Activated T-helper 1 cell treated with Interleukin-2 at 50 U/mL for 16 hours (primary cell): ENCODE measurements around the gene STIP1.
A peak's percentile ranks its signal among the peaks of the same experiment; 100 is the strongest.
"Not testable (repeated sequence)": the region's sequence is repeated elsewhere in the genome, so short reads cannot be mapped to it uniquely, and the experiment has no call there.

Experiments used
- DNase-seq: peaks from one replicate; pipeline ENCODE4 v3.0.0-alpha.2; 2020; ENCODE audit warnings: low read depth

STIP1 gene

DNA sequence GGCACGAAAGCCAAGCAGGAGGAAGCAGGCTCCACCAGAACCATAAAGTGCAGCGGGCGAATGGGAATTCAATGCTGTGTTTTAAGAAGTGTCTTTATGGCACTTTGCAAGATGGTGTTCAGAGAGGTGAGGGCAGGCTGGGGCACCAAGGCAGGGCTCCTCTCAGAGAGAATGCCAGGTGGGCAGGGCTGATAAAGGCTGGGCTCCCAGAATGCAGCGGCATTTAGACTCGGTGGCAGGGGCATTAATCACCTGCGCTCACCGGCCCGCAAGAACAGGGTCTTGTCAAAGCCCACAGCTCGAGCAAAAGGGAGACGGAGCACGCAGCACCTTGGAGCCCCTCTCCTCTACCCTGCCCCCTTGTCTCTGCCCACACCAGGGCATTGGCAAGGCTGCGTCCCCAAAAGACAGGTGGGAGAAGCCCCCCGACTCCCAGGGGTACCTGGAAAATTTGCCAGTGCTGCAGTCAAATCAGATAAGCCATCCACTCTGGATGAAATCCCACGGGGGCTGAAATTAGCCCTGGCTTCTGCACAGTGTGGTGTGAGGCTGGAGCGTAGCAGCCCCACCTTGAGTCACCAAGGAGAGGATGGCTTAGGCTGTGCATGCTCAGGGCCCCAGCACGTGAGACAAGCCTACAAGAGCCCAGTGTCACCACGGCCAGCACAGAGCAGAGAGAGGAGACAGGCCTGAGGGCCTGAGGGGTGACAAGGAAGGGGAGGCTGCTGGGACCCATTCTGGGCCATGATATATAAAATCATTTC, 28.2 kb upstream of the STIP1 start:
- DNase-seq: no peak

DNA sequence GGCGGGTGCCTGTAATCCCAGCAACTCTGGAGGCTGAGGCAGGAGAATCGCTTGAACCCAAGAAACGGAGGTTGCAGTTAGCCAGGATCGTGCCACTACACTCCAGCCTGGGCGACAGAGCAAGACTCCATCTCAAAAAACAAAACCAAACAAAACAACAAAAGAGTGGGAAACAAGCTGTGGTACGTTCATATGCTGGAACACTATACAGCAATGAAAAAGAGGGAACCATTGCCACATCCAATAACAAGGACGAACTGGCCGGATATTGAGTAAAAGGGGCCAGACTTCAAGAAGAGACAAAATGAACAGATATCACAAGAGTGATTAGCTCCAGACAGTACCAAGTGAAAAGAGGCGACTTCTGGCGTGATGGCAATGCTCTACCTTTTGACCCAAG, 24.9 kb upstream of the STIP1 start:
- DNase-seq: no peak

DNA sequence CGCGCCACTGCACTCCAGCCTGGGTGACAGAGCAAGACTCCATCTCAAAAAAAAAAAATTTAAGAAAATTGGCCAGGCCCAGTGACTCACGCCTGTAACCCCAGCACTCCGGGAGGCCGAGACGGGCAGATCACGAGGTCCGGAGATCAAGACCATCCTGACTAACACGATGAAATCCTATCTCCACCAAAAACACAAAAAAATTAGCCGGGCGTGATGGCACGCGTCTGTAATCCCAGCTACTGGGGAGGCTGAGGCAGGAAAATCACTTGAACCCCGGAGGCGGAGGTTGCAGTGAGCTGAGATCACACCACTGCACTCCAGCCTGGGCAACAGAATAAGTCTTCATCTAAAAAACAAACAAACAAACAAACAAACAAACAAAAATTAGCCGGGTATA, 23.2 kb upstream of the STIP1 start:
- not testable (repeated sequence) for DNase-seq

DNA sequence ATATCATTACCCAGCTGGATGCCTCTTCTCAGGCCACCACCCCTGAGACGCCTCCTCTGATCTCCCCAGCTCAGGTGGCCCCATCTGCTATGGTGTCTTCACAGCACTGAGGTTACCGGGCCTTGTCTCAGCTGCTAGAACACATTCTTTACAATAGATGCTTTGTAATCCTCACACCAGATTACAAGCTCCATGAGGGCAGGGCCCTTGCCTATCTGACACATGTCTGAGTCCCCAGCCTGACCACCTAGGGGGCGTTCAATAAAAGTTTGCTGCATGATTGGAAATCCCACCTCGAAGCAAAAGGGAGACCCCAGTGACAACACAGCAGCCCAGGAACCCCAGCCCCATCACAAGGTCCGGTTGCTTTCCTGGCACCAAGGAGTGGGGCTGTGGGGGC, 22.0 kb upstream of the STIP1 start:
- no peak for DNase-seq

DNA sequence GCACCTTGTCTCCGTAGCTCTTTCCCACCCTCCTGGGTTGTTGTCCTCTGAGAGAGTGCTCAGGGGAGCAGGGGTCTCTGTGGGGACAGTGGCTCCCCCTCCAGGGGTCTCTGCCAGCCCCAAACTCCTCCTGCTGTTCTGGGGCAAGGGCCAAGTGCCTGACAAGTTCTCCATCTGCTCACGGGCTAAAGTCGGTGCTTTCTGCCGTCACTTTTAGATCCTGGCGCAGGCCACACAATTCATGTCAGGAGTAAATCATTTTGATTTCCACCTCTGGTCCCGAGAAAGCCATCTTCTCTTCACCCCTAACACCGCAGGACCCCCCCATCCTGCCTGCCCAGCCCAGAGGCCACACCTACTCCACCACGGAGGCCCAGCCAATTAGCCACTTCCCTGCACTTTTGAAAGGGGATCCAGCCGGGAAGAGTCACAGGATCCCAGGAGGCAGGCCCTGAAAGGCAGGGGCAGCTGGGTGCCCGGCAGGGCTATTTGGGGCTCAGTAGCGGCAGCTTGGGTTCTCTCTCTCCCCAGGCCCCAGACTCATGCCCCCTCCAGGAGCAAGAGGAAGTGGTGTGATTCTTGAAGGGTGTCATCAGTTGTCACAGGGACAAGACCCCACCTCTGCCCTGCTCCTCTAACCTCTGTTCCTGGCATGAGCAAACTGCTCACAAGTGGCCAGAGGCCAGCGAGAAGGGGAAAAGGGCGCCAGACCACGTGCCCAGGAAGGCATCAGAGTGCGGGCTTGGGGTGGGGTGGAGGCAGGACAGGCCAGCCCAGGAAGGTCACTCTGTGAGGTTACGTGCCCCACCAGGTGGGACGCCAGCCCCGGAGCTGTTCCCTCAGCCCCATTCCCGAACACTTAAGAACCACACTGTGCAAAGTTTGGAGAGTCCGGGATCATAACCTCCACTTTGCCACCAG, 21.3 kb upstream of the STIP1 start:
- DNase-seq: no peak

DNA sequence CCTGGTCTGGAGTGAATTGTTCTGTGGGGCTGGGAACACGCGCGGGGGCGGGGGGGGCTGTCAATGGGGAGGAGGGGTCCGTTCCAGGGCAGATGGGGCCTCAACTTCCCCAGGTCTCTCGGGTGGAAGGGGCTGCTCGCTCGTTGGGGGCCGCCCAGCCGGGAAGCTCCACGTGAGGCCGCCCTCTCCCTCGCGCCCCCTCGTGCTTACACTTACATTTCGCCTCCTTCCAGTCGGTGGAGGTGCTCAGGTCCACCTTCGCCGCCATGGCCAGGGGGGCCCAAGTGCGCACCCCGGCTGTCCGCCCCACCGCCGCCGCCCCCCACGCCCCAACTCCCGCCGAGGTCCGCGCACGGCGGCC, 20.5 kb upstream of the STIP1 start:
- DNase-seq: no peak

DNA sequence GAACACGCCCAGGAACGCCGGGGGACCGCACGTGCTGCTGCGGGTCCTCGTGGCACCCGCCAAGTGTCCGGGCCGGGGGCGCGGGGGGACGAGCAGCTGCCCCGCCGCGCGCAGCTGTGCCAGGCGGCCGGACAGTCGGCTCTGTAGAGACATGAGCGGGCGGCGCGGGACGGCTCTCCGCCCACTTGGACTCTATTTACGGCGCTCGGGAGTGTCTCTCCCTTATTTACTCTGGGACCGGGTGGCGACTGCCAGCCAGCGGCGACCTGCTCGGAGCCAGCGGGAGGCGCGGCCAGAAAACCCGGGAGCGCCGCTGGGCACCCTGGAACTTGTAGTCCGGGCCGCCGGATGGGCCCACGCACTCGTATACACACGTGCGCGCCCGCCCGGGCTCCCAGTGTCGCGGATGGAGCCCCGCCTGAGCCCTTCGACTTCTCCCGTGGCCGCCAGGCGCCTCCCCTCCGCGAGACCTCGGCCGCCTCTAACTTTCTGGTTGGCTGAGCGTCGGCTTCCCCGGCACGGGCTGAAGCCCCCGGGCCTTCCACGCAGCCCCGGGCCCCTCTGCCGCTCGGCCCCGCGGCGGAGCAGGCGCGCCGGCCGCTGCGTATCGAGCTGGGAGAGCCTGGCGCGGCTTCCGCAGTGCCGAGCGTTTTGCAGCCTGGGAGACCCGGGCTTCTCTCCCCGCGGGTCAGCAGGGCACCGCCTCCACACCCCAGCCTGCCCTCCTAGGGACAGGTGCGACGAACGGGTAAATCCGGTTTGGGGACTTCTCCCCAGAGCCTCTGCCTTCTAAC, 19.9 kb upstream of the STIP1 start, which contains the start of gene MACROD1:
MACROD1 (minus strand) TSS at position 272 of the 794 bp plus-strand sequence; CDS start at position 153, 119 bp downstream.
- DNase-seq: peak; percentile 63

DNA sequence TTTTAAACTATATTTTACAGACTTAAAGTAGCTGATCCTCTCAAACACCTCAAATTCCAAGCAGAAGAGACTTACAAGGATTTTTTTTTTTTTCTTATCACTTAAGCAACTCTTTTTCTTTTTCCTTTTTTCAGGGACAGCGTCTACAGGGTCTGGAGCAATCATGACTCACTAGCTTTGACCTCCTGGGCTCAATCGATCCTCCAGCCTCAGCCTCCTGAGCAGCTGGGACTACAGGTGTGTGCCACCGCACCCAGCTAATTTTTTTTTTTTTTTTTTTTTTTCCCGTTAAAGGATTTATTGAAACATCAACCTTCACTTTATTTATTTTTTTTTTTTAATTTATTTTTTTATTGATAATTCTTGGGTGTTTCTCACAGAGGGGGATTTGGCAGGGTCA, 15.6 kb upstream of the STIP1 start:
- no peak for DNase-seq

DNA sequence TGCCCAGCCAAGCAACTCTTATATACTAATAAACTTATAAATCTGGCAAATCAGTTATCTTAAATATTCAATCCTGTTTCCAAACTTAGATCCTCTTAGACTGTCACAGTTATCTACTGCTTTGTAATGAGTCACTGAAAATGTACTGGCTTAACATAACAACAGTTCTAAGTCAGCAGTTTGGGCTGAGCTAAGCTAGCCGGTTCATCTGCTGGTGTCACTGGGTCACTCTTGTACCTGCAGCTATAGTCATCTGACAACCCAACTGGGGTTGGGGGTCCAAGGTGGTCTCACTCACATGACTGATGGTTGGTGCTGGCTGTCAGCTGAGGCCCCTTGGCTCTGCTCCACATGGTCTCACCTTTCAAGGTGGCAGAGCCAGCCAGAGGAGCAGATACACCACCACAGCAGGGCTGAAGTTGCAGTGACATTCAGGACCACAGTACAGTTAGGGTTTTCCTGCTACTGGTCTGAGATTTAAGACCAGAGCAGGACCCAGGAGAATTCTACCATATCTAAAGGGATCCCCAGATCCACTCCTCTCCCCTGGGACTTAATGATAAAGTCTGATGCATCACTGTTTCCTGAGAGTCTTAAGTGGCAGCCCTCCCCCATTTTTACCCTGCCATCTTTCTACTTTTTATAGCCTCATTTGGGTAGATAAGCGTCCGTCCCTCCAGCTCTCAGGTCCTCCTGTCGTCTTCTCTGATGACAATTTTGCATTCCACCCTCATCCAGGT, 12.2 kb upstream of the STIP1 start:
- DNase-seq: no peak

DNA sequence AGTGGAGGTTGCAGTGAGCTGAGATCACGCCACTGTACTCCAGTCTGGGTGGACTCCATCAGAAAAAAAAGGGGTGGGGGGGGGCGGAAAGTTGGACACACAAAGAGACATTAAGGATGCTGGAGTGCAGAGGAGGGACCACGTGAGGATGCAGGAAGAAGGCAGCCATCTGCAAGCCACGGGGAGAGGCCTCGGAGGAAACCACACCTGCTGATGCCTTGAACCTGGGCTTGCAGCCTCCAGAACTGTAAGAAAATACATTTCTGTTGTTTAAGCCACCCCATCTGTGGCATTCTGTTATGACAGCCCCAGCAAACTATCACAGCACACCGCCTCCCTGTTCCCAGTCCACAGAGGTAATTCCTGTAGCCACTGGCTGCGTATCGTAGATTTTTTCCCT, 9.2 kb upstream of the STIP1 start:
- DNase-seq: no peak

DNA sequence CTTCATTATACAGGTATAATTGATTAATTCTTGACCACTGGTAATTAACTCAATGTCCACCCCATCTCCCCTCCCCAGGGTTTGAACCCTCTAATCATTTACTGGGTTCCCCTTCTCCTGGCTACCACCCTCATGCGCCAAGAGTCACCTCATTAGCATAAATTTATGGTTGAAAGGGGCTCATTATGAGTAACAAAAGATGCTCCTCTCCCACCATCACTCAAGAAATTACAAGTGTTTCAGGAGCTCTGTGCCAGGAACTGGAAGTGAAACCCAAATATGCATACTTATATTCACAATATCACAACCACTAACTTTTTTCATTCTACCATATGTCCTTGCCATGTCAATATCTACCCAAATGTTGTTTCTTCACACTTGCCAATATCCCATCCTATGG, 7.8 kb upstream of the STIP1 start:
- no peak for DNase-seq

DNA sequence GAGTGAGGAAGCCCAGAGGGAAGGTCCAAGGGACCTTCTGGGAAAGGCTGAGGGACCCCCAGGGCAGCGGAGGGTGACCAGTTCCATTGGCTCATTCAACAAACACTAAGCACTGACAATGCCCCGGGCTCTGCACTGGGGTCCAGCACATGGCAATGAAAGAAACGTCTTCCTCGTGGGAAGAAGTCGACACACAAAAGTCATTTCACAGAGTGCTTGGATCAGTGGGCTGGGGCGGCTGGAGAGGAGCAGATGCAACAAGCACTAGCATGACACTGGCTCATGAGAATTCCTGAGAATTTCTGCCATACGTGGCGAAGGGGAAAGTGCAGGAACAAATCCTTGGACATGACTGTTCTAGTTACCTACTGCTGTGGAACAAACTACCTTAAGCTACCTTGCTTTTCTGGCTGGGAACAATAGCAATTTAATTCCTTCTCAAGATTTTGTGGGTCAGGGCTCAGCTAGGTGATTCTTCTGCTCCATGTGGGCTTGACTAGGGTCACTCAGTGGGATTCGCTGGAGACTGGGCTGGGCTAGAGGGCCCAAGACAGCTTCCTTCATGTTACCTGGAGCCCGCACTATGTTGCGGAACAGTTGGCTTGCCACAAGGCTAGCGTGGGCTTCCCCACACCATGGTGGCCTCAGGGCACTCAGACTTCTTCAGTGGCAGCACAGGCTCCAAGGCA, 6.9 kb upstream of the STIP1 start:
- DNase-seq: no peak

DNA sequence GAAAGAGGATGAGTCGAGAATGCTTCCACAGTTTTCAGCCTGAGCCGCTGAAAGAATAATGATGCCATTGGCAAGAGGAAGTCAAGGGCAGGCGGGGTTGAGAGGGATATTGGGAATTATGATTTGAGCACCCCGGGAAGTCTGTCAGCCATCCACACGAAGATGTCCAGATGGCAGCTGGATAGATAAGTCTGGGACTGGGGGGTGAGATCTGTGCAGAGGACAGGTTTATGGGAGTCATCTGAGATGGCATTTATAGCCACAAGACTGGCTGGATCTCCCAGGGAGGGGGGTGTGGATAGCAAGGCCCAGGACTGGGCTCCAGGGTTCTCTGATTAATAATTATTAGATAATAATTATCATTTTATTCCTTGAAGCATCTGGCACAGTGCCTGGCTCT, 5.1 kb upstream of the STIP1 start:
- DNase-seq: no peak

DNA sequence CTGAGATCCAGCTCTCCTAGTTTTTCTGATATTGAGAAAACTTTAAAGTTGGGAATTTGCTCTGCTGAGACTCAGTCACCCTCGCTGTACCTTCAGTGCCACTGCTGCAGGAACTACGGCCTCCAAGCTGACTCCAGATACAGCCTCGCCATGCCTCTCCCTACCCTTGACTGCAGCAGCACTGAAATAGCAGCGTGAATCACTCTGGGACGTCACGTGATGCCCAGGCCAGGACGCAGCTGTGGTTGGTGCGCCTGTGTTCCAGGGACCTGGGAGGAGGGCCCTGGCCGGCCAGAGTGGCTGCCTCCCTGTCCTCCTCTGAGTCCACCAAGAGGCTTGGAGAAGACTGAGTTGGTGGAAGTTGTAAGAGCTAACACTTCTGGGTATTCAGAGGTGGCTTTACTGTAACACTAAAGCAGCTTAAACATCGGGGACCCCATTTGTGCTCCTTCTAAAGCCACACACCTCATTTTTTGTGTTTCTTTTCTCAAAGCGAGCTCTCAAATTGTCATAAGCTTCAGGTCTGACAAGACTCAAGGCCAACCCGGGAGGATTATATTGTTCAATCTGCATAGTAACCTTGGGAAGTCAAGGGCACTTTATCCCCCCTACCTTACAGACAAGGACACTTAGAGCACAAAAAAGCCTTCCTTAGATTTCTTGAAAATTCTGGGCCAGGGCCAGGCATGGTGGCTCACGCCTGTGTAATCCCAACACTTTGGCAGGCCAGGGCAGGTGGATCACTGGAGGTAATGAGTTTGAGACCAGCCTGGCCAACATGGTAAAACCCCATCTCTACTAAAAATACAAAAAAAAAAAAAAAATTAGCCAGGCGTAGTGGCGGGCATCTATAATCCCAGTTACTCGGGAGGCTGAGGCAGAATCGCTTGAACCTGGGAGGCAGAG, 4.2 kb upstream of the STIP1 start:
- DNase-seq: no peak

DNA sequence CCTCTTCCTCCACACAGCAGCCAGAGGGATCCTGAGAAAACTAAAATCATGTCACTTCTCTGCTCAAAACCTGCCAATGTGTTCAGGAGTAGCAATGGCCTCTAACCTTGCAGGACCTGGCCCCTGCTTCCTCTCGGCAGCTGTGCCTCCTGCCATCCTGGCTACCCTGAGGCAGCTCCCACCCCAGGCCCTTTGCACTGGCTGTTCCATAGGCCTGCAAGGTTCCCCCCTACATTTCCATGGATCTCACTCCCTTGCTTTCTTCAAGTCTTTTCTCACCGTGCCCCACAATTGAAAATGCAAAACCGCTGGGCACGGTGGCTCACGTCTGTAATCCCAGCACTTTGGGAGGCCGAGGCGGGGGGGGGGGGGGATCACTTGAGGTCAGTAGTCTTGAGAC, 2.1 kb upstream of the STIP1 start:
- no peak for DNase-seq

DNA sequence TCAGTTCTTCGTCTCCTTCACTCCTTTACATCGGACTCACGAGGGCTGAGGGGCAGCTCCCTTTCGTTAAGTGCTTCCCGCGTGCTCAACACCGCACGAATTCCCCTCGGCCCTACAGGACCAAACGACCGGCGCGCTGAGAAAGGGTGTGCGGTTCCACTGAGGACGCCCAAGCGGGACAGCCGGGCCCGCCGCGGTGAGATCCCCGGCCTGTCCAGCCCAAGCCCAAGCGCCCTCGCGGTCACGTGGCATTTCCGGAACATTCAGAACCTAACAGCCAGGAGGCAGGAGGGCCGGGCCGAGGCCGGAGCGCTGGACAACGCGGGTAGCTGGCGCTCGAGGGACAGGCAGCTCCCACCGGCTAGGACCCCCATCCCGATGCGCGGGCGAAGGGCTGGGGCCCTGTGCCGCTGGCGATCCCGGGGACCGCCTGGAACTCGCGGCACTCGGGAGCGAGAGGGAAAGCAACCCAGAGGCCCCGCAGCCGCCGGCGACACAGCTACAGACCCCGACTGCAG, 737 bp upstream of the STIP1 start:
- DNase-seq: no peak

DNA sequence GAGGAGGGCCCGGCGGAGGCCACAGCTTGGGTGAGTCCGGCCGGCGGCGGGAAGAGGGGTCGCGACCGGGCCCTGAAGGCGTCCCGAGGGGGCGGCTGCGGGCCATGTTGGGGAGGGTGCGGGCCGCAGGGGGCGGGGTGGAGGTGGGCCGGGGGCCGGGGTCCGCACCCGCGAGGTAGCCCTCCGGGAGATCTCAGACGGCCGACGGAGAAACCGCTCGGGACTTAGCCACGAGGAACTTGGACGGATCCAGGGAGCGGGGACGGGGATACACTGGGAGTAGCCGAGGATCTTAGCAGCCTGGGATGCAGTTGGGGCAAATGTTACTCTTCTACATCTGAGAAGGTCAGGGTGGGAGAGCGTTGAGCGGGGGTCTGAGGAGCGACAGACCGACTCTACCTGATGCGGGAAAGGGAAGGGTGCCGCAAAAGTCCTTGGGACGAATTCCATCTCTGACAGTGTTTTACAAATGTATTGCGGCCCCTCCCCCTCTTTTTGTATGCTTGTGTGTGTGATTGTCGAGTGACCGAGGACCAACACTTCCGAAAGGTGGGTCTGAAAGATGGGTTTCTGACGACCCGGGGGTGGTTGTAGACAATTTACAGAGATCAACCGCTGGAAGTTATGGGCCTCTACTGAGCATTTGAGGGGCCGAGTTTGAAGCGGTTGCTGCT, 658 bp downstream of the STIP1 start:
- no peak for DNase-seq

DNA sequence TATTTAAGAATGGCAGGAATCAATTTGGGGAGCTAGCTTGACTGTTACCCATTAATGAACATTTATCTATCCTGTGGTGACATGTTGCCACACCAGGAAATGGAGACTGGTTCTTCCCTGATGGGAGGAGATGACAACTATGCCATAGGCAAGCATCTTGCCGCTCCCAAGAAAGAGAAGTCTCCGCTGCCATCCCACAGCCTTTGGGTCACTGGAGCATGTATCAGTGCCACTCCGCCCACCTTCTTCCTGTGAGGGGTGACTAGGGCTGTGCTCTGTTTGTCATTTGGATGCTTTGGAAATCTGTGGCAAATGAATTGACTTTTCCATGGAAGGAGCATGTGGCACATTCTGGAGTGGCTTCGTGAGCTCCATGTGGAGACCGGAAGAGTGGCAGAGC, 6.5 kb downstream of the STIP1 start:
- DNase-seq: no peak

DNA sequence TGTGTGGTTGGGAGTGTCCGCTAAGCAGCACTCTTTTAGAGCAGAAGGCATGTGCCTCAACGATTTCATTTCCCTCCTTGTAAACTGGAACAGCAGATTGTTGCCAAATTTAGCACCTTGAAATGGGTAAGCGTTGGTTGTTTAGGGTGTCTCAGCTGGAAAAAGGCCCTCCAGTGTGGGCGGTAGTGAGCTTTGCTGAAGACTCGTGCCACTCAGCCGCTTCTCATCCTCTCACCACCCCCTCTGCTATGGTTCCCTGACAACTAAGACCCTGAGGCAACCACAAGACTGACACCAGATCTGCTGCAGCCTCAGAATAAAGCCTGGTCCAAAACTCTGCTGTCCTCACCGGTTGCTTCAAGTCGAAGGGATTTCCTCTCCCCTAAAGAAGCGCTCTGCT, 10.7 kb downstream of the STIP1 start:
- no peak for DNase-seq
